Measurements from ENCODE around the gene TCEANC2. TPM values are rescaled to one million over a fixed set of nuclear protein-coding genes. Genes with fewer than 3 reads are reported as not detected.

TCEANC2 gene
- total RNA-seq, 1 experiment from 2014 or later = 3.1 TPM

DNA sequence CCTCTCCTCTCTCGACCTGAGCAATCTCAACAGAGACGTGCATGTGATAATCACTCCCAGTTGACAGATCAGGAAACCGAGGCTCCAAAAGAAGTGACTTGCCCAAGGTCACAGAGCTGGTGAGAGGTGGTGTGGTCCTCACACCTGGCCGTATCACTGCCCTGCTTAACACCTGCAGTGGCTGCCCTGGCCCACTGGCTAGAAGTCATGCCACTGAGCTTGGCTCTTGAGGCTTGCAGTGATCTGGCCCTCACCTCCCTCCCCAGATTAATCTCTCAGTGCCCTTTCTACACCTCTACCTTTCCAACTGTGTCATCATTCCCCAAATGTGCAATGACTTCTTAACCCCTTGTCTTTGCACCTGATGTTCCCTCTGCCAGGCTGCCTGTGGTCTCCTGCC is 60.6 kb downstream of the TCEANC2 start:
- no peak for DNase-seq (ENCODE audit: low read depth)

DNA sequence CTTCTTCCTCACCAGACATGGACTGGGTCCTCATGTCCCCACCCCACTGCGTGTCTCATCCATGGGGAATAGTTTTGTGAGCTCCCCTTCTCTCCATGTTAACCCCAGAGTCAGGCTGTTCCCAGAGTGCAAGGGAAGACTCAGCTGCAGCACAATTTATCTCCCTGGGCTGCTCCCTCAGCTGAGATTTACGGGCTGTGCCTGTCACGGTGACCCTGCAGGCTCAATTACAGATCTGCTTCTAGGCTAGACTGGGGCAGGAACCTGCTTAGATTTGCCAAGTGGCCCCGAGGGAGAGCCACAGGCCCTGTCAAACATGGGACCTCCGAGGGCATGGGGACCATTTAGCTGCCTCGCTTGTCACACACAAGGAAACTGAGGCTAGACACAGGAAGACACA is 61.5 kb downstream of the TCEANC2 start:
- DNase-seq (ENCODE audit: low read depth) = no peak

- DNase-seq (ENCODE audit: low read depth) = no peak
Measured at GRCh38 chr1:54115520-54115919, 62.1 kb downstream of the TCEANC2 start.

DNA sequence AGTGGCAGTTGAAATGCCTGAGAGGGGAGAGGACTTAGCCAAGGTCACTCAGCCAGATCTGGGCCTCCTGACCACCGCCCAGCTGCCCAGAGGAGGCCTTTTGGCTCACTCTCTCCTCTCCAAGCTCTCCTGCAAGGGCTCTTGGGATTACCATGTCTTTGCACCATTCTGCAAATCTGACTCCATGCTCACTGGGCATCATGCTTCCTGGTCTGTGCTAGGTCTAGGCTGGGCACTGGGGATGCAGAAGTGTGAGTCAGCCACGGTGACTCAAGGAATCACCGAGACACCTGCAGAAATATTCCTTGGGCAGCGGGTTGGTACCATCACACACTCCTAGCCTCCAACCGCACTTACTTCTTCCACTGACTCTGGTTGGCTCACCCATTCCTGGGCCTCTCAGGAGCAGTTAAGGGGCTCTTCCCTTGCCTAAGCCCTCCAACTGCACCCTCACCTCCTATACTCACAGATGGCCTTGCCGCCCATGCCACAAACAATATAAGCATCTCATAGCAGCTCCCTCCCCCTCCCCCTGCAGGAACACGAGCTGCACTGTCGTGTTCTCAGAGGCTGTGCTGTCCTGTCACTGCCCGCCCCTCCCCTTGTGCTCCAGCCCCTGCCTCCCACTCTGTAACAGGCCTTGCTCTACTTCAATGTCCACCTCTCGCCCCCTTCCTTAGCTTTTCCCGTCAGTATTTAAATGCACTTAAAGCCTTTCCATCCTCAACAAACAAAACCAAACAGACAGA is 64.6 kb downstream of the TCEANC2 start:
- DNase-seq (ENCODE audit: low read depth) = peak; percentile 65

GRCh38 chr1:54118704-54119103 is 65.3 kb downstream of the TCEANC2 start:
- DNase-seq (ENCODE audit: low read depth) = peak; percentile 86

DNA sequence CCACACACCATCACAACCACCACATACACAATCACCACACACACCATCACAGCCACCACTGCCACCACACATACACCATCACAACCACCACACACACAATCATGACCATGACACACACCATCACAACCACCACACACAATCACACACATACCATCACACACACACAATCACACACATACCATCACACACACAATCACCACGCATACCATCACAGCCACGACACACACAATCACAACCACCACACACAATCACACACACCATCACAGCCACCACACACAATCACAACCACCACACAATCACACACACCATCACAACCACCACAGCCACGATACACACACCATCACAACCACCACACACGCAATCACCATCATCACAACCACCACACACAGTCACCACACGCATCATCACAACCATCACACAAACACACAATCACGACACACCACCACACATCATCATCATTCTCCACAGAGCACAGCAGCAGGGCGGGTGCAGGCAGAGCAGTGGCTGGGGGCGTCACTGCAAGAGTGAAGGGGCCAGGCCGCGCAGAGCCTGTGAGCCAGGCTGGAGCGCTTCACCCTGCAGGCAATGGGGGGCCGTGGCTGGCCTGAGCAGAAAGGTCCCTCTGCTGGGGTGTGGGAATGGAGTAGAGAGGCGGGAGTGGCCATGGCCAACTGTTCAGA is 66.8 kb downstream of the TCEANC2 start:
- DNase-seq (ENCODE audit: low read depth) = no peak

GRCh38 chr1:54120698-54121481 is 67.5 kb downstream of the TCEANC2 start:
- no peak for DNase-seq (ENCODE audit: low read depth)

DNA sequence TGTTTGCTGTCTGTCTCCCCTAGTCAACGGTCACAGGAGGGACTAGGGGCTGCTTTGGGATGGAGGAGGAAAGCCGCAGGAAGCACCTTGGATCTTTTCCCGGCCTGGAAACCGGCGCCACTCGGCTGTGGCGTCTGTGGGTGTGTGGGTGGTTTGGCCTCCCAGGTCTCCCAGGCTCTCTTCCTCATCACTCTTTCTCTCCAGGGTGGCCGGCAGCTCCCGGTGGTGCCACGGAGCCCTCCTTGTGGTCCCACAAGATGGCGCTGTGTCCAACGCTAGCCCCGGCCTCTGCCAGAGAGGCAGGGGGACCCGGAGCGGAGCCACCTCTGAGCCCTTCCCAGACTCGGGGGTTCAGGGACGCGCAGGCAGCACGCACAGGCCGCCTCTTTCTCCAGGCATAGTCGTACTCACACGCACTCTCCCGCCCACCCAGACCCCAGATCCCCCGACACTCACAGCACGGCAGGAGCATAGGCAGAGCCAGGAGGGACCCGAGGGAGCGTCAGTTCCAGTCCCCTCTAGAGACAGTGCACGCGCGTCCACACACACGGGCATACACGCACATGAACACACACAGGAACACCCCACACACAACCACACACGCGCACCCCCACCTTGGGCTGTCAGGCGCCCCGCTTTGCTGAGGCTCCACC is 68.2 kb downstream of the TCEANC2 start:
- peak; percentile 80 for DNase-seq (ENCODE audit: low read depth)

- no peak for DNase-seq (ENCODE audit: low read depth)
Measured at GRCh38 chr1:54122135-54122751, 68.8 kb downstream of the TCEANC2 start.

DNA sequence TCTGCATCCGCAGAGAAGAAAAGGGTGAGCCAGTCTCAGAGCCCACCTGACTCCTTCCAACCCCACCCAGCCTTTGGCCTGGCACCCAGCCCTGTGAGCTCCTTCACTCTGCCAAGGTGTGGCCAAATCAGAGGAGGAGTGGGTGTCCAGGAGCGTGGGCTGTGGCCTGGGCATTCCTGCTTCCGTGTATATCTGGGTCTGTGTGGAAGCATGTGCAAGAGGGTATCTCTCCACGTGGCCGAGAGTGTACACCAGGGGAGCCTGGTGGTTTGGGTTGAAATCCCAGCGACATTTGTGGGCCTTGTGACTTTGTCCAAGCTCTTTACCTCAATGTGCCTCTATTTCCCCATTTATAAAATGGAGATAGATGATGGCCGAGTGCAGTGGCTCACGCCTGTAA is 69.6 kb downstream of the TCEANC2 start:
- DNase-seq (ENCODE audit: low read depth) = no peak

DNA sequence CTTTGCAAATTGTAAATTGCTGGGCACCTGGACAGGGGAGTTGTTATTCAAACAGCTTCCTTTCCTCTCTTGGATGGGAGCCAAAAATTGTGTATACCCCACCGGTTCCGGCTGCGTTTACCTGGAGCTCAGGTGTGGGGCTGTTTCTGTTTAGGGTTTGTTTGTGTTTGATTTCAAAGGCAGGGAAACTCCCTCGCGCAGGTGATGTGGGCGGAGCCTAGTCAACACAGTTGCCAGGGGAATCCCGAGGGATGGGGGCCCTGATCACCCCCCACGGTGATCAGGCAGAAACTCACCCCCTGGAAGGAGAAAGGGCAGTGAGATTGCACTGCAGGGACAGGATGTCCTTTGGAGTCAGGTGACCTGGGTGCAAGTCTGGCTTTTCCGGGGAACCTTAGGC is 71.1 kb downstream of the TCEANC2 start:
- DNase-seq (ENCODE audit: low read depth) = no peak

DNA sequence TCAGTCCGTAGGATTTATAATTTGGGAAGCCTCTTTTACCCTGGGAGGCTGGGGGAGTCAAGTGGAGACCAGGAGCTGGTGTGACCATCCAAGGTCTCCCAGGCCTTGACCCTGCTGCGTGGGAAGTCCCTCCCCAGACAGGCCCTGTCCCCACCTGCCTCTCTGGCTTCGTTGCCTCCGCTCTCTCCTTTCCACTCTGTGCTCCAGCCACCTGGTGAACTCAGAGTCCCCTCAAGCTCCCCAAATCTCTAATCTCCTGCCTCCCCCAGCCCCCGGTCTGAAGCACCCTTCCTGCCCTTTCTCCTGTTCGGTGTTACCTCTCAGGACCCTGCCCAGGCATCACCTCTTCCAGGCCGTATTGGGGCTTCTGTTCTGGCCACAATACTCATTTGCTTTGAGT is 71.5 kb downstream of the TCEANC2 start:
- DNase-seq (ENCODE audit: low read depth) = no peak

- DNase-seq (ENCODE audit: low read depth) = peak; percentile 44
Measured at GRCh38 chr1:54125386-54126070, 72.1 kb downstream of the TCEANC2 start.

DNA sequence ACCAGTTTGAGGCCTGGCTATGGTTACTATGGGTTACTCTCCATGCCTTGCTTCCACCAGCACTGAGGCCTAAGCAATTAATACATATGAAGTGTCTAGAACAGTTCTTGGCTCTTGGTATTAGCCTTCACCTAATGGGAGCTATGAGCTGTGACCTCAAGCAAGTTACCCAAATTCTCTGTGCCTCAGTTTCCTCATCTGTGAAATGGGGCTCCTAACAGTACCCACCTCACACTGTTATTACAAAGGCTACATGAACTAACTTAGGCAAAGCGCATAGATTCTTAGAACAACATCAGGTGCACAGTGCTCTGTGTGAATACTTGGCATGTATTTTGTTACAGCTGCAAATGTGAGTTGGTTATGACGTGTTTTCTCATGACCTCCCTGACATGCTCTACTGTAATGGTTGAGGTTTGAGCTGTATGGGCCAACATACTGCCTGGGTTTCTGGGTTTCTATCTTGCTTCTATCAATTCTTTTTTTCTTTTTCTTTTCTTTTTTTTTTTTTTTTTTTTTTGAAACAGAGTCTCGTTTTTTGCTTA is 72.9 kb downstream of the TCEANC2 start:
- DNase-seq (ENCODE audit: low read depth) = no peak

DNA sequence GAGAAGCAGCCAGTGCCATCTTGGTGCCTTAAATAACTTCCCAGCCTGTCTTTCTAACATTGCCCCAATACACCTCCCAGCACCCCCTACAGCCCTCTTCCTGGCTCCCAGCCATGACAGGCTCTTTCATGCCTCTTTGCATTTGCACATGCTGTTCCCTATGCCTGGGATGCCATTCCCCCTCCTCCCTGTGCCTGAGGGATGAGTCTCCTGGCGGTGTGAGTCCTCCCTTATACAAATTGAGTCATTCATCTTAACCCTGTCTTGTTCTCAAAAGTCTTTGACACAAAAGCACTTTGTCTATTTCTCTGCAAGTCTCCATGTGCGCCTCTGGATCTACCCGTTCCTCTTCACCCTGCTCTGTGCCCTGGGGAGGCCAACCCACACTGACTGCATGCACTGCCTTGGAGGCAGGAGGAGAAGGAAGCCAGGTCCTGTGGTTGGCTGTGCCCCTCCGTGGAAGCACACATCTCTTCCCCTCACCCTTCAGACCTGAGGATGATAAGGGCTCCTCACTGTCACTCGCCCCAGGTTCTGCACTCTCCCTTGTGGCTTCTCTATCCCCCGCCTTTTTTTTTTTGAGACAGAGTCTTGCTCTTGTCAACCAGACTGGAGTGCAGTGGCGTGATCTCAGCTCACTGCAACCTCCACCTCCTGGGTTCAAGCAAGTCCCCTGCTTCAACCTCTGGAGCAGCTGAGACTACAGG is 74.3 kb downstream of the TCEANC2 start:
- DNase-seq (ENCODE audit: low read depth) = no peak

DNA sequence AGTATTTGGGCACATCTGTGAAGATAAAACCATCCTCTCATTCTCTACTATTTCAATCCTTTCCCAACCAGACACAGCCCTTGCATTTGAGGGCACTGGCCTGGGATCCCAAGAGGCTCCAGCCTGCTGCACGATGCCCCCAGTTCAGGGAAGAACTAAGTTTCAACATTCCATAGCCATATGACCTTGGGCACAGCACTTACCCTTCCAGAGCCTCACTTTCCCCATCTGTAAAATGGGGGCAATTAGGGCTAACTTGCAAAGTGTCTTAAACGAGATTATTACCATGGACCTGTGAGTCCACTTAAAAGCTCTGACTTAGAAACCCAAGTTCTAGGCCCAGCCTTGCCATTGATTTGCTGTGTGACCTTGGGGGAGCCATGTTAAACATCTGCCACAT is 76.5 kb downstream of the TCEANC2 start:
- no peak for DNase-seq (ENCODE audit: low read depth)

DNA sequence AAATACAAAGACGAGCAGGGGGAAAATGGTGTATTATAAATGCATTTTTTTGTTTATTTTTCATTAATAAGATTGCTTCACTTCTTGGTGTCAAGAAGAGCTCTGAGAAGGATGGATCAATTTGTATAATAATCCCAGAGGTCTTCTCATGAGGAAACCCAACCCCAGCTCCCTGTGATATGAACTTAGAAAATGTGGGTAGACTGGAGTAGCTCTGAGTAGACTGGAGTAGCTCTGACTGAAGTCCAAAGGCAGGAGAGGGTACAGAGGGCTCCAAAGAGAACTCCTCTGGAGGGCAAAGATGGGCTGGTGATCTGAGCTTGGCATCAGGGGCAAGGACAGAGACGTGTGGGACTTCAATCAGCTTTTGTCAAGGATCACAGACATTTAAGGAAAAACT is 78.0 kb downstream of the TCEANC2 start:
- no peak for DNase-seq (ENCODE audit: low read depth)

DNA sequence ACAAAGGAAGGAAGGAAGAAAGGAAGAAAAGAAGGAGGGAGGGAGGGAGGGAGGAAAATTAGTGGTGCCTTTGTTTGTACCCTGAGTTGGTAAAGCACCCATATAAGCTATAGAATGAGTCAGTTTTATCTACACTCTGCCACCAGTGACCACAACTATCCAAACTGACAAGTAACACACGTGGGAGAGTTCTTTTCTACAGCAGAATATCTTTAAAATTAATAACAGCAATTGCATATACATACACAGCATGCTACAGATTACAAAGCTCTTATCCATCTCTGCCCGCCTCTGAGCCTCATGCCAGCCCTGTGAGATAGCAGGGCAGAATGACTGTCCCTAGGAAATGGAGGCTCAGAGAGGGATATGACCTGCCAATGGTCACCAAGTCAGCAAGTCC is 79.1 kb downstream of the TCEANC2 start:
- DNase-seq (ENCODE audit: low read depth) = no peak

DNA sequence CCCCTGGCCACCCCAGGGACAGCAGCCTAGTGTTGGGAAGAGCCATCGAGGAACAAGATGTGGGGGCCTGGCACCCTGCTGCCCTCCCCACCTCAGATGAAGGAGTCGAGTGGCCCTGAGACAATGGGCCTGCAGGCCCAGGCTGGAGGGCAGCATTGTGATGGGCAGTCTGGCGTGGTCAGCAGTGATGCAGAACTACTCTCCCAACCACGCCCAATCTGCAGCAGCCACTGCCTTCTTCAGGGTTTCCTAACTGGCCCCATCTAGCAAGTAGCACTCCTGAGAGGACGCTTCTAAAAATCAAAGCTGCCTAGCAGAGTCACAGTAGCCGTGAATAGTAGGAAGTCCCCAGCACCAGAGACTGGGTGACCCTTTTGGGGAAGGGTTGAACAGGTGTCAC is 80.9 kb downstream of the TCEANC2 start:
- DNase-seq (ENCODE audit: low read depth) = no peak

GRCh38 chr1:54135436-54136120 is 82.2 kb downstream of the TCEANC2 start:
- DNase-seq (ENCODE audit: low read depth) = peak; percentile 19
